Ascending aorta (tissue), 2 donors: Measurements from ENCODE around the gene KDM6B. TPM values are rescaled to one million over a fixed set of nuclear protein-coding genes. Genes with fewer than 3 reads are reported as not detected.

Experiments used
- DNase-seq, 2 donors: peaks; one replicate each; pipeline ENCODE4 v3.0.0-alpha.2; 2019; ENCODE audit warnings: low spot score in 2 of 2
- H3K27ac ChIP-seq, 2 donors: fragments of 200-600 bp; sonication (generic); one replicate each; pipeline ENCODE4 v1.5.1; 2016 to 2017; ENCODE audit warnings: mild to moderate bottlenecking in 1 of 2
- H3K27me3 ChIP-seq: fragments of 200-600 bp; sonication (generic); one replicate; pipeline ENCODE4 v1.5.1; 2017
- H3K36me3 ChIP-seq, 2 donors: fragments of 200-600 bp; sonication (generic); one replicate each; pipeline ENCODE4 v1.5.1; 2016
- H3K4me1 ChIP-seq, 2 donors: fragments of 200-600 bp; sonication (generic); one replicate each; pipeline ENCODE4 v1.5.1; 2016 to 2017; ENCODE audit warnings: mild to moderate bottlenecking in 1 of 2
- H3K4me3 ChIP-seq, 2 donors: fragments of 200-600 bp; sonication (generic); one replicate each; pipeline ENCODE4 v1.5.1; 2016 to 2017; ENCODE audit warnings: mild to moderate bottlenecking in 1 of 2
- H3K9me3 ChIP-seq, 2 donors: fragments of 200-600 bp; sonication (generic); one replicate each; pipeline ENCODE4 v1.5.1; 2016
- CTCF ChIP-seq, 3 experiments: fragments of 200-600 bp in 2 of 3; fragments of 450-650 bp in 1 of 3; sonication (generic) in 2 of 3; IDR thresholded peaks; one replicate each; pipeline ENCODE4 v1.5.1; 2016 to 2019; ENCODE audit warnings: antibody characterized with exemption in 3 of 3, mild to moderate bottlenecking in 1 of 3, moderate library complexity in 1 of 3
- intact Hi-C: fragments of 100-400 bp; cut with DNase I; formaldehyde crosslinking; loops from one replicate; pipeline ENCODE4 v1.15.1; 2023
- total RNA-seq: library from RNA; depleted of rRNA; stranded (reverse); fragments of >200 nt; gene quantifications from one replicate; pipeline ENCODE4 v1.1.0, GENCODE V29; 2016

The KDM6B gene
- total RNA-seq, 1 donor from 2014 or later = 20.0 TPM

DNA sequence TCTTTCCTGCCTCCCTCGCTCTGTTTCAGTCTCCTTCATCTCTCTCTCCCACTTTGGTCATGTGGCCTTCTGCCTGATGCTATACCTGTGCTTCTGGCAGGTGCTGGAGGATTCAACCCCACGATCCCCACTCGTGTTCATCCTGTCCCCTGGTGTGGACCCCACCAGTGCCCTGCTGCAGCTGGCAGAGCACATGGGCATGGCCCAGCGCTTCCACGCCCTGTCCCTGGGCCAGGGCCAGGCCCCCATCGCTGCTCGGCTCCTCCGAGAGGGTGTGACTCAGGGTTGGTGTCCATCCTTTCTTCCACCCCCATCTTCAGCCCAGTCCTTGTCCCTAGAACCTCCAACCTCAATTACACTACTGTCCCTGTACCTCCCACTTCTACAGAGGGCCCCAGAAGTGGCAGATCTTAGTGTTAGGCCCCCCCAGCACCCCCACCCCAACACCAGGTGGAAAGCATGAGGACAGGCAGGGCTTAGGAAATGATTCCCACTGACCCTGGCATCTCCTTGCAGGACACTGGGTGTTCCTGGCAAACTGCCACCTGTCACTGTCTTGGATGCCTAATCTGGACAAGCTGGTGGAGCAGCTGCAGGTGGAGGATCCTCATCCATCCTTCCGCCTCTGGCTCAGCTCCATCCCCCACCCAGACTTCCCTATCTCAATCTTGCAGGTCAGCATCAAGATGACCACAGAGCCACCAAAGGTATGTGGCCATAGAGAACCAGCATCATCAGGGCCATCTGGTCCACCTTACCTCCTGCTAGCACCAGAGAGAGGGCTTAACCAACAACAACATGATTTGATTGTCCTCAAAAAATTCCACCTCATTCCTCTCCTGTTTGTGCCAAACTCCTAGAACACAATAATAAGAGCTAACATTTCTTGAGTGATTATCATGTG is 9.7 kb upstream of the KDM6B start:
- no peak for TF ChIP-seq CTCF (IDR thresholded peaks at IDR 0.05)
- Histone ChIP-seq H3K27me3 (no peaks in the 10 kb centered on the region), H3K4me1 (peaks cover 0 to 6% of the 10 kb centered on the region in 2 donors), H3K27ac (no peak overlapping the region), H3K4me3 (no peak overlapping the region), H3K36me3 (no peaks in the 10 kb centered on the region), H3K9me3 (no peaks in the 10 kb centered on the region)
- intact Hi-C loops = loop anchor here (2.0 to 10.0 kb wide), 2 partner anchors 165 to 231 kb away; no protein-coding TSS in a partner anchor
- no peak for DNase-seq

DNA sequence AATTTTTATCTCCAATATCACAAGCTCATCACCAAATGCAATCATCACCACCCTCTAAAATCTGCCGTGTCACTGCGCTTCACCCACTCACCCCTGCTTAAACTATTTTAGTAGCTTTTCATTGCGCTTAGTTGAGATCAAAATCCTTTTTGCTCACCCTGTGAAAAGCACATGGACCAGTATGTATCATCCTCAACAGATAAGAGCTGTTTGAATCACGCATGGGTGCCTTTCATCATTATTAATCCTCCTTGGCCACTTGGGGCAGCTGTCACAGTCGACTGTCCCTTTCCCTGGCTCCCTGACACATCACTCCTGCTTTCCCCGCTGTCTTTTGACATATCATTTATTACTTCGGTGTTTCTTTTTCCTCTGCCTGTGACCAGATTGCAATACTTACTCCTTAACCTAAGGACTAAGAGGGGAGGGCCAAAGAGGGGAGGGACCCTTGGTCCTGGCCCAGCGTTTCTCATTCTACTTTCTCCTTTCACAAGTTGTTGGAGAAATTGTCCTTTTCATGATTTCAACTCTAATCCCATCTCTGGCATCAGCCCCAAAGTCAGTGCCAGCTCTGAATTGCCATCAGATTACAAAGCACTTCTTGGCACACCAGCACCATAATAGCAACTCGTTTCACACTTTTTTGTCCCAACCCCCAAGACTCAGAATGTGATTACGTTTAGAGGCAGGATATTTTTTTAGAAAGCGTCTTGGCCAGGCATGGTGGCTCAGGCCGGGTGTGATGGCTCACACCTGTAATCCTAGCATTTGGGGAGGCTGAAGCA is 8.6 kb upstream of the KDM6B start:
- no peak overlapping the region for H3K27ac ChIP-seq
- H3K4me3 ChIP-seq = no peak overlapping the region
- no peaks in the 10 kb centered on the region for H3K9me3 ChIP-seq
- H3K36me3 ChIP-seq = no peaks in the 10 kb centered on the region
- intact Hi-C loops = loop anchor here (2.0 to 10.0 kb wide), 2 partner anchors 163 to 229 kb away; no protein-coding TSS in a partner anchor
- no peak for DNase-seq
- no peaks in the 10 kb centered on the region for H3K27me3 ChIP-seq
- TF ChIP-seq CTCF (IDR thresholded peaks at IDR 0.05) = no peak
- H3K4me1 ChIP-seq = peaks cover 0 to 6% of the 10 kb centered on the region in 2 donors

- H3K4me3 ChIP-seq = no peak overlapping the region
- H3K36me3 ChIP-seq = no peaks in the 10 kb centered on the region
- no peak overlapping the region for H3K27ac ChIP-seq
- DNase-seq = no peak
- no peaks in the 10 kb centered on the region for H3K27me3 ChIP-seq
- no peak for TF ChIP-seq CTCF (IDR thresholded peaks at IDR 0.05)
- intact Hi-C loops = loop anchor here (10.0 kb wide), 1 partner anchor 616 kb away; the partner anchor contains the start of genes ACADVL and DLG4
- H3K4me1 ChIP-seq = peaks cover 0 to 6% of the 10 kb centered on the region in 2 donors
- H3K9me3 ChIP-seq = no peaks in the 10 kb centered on the region
Observed at GRCh38 chr17:7830616-7831015, 3.4 kb upstream of the KDM6B start.

GRCh38 chr17:7831233-7831632 is 2.8 kb upstream of the KDM6B start:
- no peak for DNase-seq

More at GRCh38 chr17:7831233-7831632, 2.8 kb upstream of the KDM6B start:
- no peak overlapping the region for H3K4me3 ChIP-seq
- H3K4me1 ChIP-seq = peaks cover under 1 to 8% of the 10 kb centered on the region in 2 donors
- no peak for TF ChIP-seq CTCF (IDR thresholded peaks at IDR 0.05)
- no peak overlapping the region for H3K27ac ChIP-seq
- H3K9me3 ChIP-seq = no peaks in the 10 kb centered on the region
- no peaks in the 10 kb centered on the region for H3K27me3 ChIP-seq
- intact Hi-C loops = loop anchor here (10.0 kb wide), 1 partner anchor 616 kb away; the partner anchor contains the start of genes ACADVL and DLG4
- no peaks in the 10 kb centered on the region for H3K36me3 ChIP-seq
